GM12878 (cell line): Measurements from ENCODE around the gene ZNF41. TPM values are rescaled to one million over a fixed set of nuclear protein-coding genes. Genes with fewer than 3 reads are reported as not detected.

Source experiments
- BACH1 ChIP-seq: fragments of 450-650 bp; IDR thresholded peaks from 2 replicates; pipeline ENCODE4 v1.6.1; 2017; ENCODE audit warnings: mild to moderate bottlenecking, borderline replicate concordance
- BCL11A ChIP-seq: IDR thresholded peaks from 2 replicates; pipeline ENCODE4 v1.6.1; 2011; ENCODE audit warnings: low read depth, low read length
- BCLAF1 ChIP-seq: fragments of 450-650 bp; IDR thresholded peaks from 2 replicates; pipeline ENCODE4 v1.6.1; 2017; ENCODE audit warnings: antibody characterized with exemption, mild to moderate bottlenecking, moderate library complexity
- CBFB ChIP-seq: IDR thresholded peaks from 2 replicates; pipeline ENCODE4 v1.6.1; 2016; ENCODE audit warnings: antibody characterized with exemption, low read depth
- CTCF ChIP-seq, 3 experiments: IDR thresholded peaks in 2 of 3; conservative IDR thresholded peaks in 1 of 3; 2 replicates each; pipeline ENCODE4 v1.5.1; 2011; ENCODE audit warnings: low read depth in 3 of 3, low read length in 3 of 3, mild to moderate bottlenecking in 3 of 3, control low read depth in 2 of 3, moderate library complexity in 2 of 3, inconsistent platforms in 1 of 3, mixed read lengths in 1 of 3; ENCODE audit not compliant: control insufficient read depth in 2 of 3, insufficient read depth in 1 of 3; ENCODE audit errors: extremely low read depth in 1 of 3
- MYC ChIP-seq: IDR thresholded peaks from 2 replicates; pipeline ENCODE4 v1.6.1; 2011; ENCODE audit warnings: mild to moderate bottlenecking, low read length, moderate library complexity, inconsistent platforms; ENCODE audit not compliant: insufficient read depth, insufficient replicate concordance, insufficient read length, severe bottlenecking
- NR2F1 ChIP-seq: fragments of 450-650 bp; conservative IDR thresholded peaks from 2 replicates; pipeline ENCODE4 v1.6.1; 2017; ENCODE audit warnings: mild to moderate bottlenecking
- SUPT20H ChIP-seq: IDR thresholded peaks from 2 replicates; pipeline ENCODE4 v1.6.1; 2011; ENCODE audit warnings: low read depth, mild to moderate bottlenecking, low read length, moderate library complexity, borderline replicate concordance; ENCODE audit not compliant: control insufficient read depth
- WRNIP1 ChIP-seq: IDR thresholded peaks from 2 replicates; pipeline ENCODE4 v1.6.1; 2011; ENCODE audit warnings: low read depth, low read length, improper control_type of control experiment, borderline replicate concordance
- polyA plus RNA-seq, 11 experiments: library from polyadenylated mRNA; depleted of rRNA in 4 of 11; unstranded in 6 of 11; stranded (reverse) in 5 of 11; fragments of >200 nt; fragmentation: Nextera tagmentation in 4 of 11; fragmentation: Illumina TruSeq in 1 of 11; extraction: Ambion mirVana in 4 of 11; extraction: Trizol in 1 of 11; gene quantifications; 1 replicate in 1 of 11; 2 replicates in 10 of 11; pipeline versions ENCODE4 v1.2.1 to v1.2.3, GENCODE V29; 2011 to 2016; ENCODE audit warnings: inconsistent platforms in 2 of 11, missing spikeins in 2 of 11, low read depth in 1 of 11
- total RNA-seq, 4 experiments: library from RNA; depleted of rRNA in 3 of 4; stranded (reverse); fragments of >200 nt in 3 of 4; fragmentation: Illumina TruSeq in 1 of 4; extraction: Trizol in 1 of 4; gene quantifications; 2 replicates each; pipeline versions ENCODE4 v1.2.1 to v1.2.3, GENCODE V29; 2013 to 2021
- TF ChIP-seq, protein P1 (sequence below): fragments of 450-650 bp; IDR thresholded peaks from 2 replicates; pipeline ENCODE4 v1.6.1; 2017; ENCODE audit warnings: borderline replicate concordance
- TF ChIP-seq, protein P2 (sequence below): IDR thresholded peaks from 2 replicates; pipeline ENCODE4 v1.6.1; 2012; ENCODE audit warnings: low read depth, low read length, improper control_type of control experiment

The ZNF41 gene
- total and polyA plus RNA-seq, 10 of the 15 experiments (the other 5 are each of a cell fraction or from before 2014, with no cell fraction given) = 0.95 to 10.6 (median 7.5) TPM

DNA sequence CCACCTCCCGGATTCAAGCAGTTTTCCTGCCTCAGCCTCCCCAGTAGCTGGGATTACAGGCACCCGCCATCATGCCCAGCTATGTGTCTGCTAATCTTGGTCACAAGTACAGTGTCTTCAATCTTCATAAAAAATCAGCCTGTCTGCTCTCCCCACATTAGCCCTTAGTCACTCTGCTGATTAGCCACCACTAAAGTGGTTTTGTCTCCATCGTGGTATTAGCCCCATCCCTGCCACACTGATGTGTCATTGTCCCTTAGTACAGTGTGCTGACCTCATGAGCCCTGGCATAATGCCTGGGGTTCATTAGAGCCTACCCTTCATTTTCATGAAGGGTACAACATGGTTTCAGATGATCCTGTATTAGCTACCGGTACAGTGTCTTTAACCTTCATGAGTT is 62.8 kb downstream of the ZNF41 start (continued):
- TF ChIP-seq BCLAF1 (no peak), SUPT20H (no peak), NR2F1 (no peak), CTCF (IDR thresholded peaks at IDR 0.05 in 2 of 3, conservative IDR thresholded peaks at IDR 0.05 in 1 of 3; ENCODE audit: control insufficient read depth in 2 of 3, extremely low read depth in 1 of 3, insufficient read depth in 1 of 3, low read depth in 3 of 3, low read length in 3 of 3) (no peak), BACH1 (no peak), MYC (no peak), BCL11A (no peak), CBFB (no peak), WRNIP1 (no peak)
- TF ChIP-seq, protein P1, sequence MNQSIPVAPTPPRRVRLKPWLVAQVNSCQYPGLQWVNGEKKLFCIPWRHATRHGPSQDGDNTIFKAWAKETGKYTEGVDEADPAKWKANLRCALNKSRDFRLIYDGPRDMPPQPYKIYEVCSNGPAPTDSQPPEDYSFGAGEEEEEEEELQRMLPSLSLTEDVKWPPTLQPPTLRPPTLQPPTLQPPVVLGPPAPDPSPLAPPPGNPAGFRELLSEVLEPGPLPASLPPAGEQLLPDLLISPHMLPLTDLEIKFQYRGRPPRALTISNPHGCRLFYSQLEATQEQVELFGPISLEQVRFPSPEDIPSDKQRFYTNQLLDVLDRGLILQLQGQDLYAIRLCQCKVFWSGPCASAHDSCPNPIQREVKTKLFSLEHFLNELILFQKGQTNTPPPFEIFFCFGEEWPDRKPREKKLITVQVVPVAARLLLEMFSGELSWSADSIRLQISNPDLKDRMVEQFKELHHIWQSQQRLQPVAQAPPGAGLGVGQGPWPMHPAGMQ = no peak
- TF ChIP-seq, protein P2, sequence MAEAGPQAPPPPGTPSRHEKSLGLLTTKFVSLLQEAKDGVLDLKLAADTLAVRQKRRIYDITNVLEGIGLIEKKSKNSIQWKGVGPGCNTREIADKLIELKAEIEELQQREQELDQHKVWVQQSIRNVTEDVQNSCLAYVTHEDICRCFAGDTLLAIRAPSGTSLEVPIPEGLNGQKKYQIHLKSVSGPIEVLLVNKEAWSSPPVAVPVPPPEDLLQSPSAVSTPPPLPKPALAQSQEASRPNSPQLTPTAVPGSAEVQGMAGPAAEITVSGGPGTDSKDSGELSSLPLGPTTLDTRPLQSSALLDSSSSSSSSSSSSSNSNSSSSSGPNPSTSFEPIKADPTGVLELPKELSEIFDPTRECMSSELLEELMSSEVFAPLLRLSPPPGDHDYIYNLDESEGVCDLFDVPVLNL = no peak
